SK-N-SH (cell line): ENCODE measurements around the gene FMNL2. TPM values are rescaled to one million over a fixed set of nuclear protein-coding genes. Genes with fewer than 3 reads are reported as not detected.

ENCODE experiments used
- CTCF ChIA-PET: fragments of 300-600, 350-600 bp; formaldehyde crosslinking; extraction: SDS; loops from one replicate; lab custom pipeline; 2021; lab: Yijun Ruan, JAX
- POLR2A ChIA-PET: fragments of 350-600 bp; sonication (Branson Sonifier 250); formaldehyde crosslinking; extraction: SDS; loops from one replicate; lab custom pipeline; 2020; ENCODE audit warnings: antibody characterized with exemption, inconsistent platforms; lab: Yijun Ruan, JAX
- DNase-seq: peaks from one replicate; pipeline ENCODE4 v3.0.0; 2012
- H2AFZ ChIP-seq: fragments of 200-600 bp; sonication (generic); 2 replicates; pipeline ENCODE4 v1.8.1; 2016; ENCODE audit warnings: antibody characterized with exemption, mild to moderate bottlenecking, low read depth
- H3F3A ChIP-seq: fragments of 200-600 bp; sonication (generic); replicated peaks from 2 replicates; pipeline ENCODE3; 2016; ENCODE audit warnings: antibody characterized with exemption, mild to moderate bottlenecking; ENCODE audit not compliant: insufficient read depth
- H3K27ac ChIP-seq, 2 experiments: fragments of 200-500 bp in 1 of 2; fragments of 200-600 bp in 1 of 2; sonication (Bioruptor generic) in 1 of 2; sonication (generic), shearing (Covaris generic) in 1 of 2; 2 replicates each; pipeline versions ENCODE4 v1.5.1 to v1.6.1; 2014 to 2016; ENCODE audit warnings: low read depth in 2 of 2, inconsistent platforms in 1 of 2, low read length in 1 of 2, mild to moderate bottlenecking in 1 of 2, mixed read lengths in 1 of 2
- H3K27me3 ChIP-seq: fragments of 200-600 bp; sonication (generic), shearing (Covaris generic); 2 replicates; pipeline ENCODE4 v1.6.1; 2016; ENCODE audit warnings: mixed run types; ENCODE audit not compliant: insufficient read depth
- H3K36me3 ChIP-seq, 2 experiments: fragments of 200-500 bp in 1 of 2; fragments of 200-600 bp in 1 of 2; sonication (Bioruptor generic) in 1 of 2; sonication (generic) in 1 of 2; replicated peaks in 1 of 2; 2 replicates each; pipeline versions ENCODE3 to v1.5.1; 2014 to 2016; ENCODE audit warnings: low read length in 1 of 2, mild to moderate bottlenecking in 1 of 2; ENCODE audit not compliant: insufficient read depth in 2 of 2, control insufficient read depth in 1 of 2
- H3K4me1 ChIP-seq, 2 experiments: fragments of 200-500 bp in 1 of 2; fragments of 200-600 bp in 1 of 2; sonication (Bioruptor generic) in 1 of 2; sonication (generic), shearing (Covaris generic) in 1 of 2; 2 replicates each; pipeline versions ENCODE4 v1.5.1 to v1.6.1; 2014 to 2016; ENCODE audit warnings: low read depth in 1 of 2, low read length in 1 of 2, mixed run types in 1 of 2; ENCODE audit not compliant: insufficient read depth in 2 of 2, control insufficient read depth in 1 of 2
- H3K4me2 ChIP-seq: fragments of 200-600 bp; sonication (generic), shearing (Covaris generic); 2 replicates; pipeline ENCODE4 v1.6.1; 2017; ENCODE audit warnings: mixed run types
- H3K4me3 ChIP-seq, 2 experiments: fragments of 200-500 bp in 1 of 2; fragments of 200-600 bp in 1 of 2; sonication (Bioruptor generic) in 1 of 2; sonication (generic), shearing (Covaris generic) in 1 of 2; 2 replicates each; pipeline versions ENCODE4 v1.5.1 to v1.8.1; 2014 to 2016; ENCODE audit warnings: low read depth in 2 of 2, inconsistent platforms in 1 of 2, low read length in 1 of 2, mild to moderate bottlenecking in 1 of 2, mixed read lengths in 1 of 2, moderate library complexity in 1 of 2
- H3K79me2 ChIP-seq: fragments of 200-600 bp; sonication (generic); 2 replicates; pipeline ENCODE4 v1.8.1; 2017; ENCODE audit warnings: mild to moderate bottlenecking; ENCODE audit not compliant: insufficient read depth
- H3K9ac ChIP-seq: fragments of 200-600 bp; sonication (generic); 2 replicates; pipeline ENCODE4 v1.6.1; 2017; ENCODE audit warnings: mixed run types
- H3K9me2 ChIP-seq: fragments of 200-600 bp; sonication (generic); 2 replicates; pipeline ENCODE4 v1.6.1; 2017; ENCODE audit warnings: mixed run types
- H3K9me3 ChIP-seq: fragments of 200-600 bp; sonication (generic); 2 replicates; pipeline ENCODE4 v1.6.1; 2017; ENCODE audit warnings: mixed run types, mild to moderate bottlenecking, moderate library complexity
- H4K20me1 ChIP-seq: fragments of 200-600 bp; sonication (generic); 2 replicates; pipeline ENCODE4 v1.6.1; 2017; ENCODE audit warnings: mild to moderate bottlenecking, mixed run types; ENCODE audit not compliant: insufficient read depth
- ELF1 ChIP-seq: IDR thresholded peaks from 2 replicates; pipeline ENCODE4 v1.4.0; 2012
- EZH2phosphoT487 ChIP-seq: fragments of 200-600 bp; sonication (generic); IDR thresholded peaks from 2 replicates; pipeline ENCODE4 v1.6.1; 2017; ENCODE audit warnings: low read depth, mixed run types, mild to moderate bottlenecking, antibody characterized with exemption, moderate library complexity, borderline replicate concordance
- FOXM1 ChIP-seq: IDR thresholded peaks from 2 replicates; pipeline ENCODE4 v1.4.0; 2012; ENCODE audit warnings: low read depth, mild to moderate bottlenecking
- GATA2 ChIP-seq: sonication (generic); formaldehyde crosslinking; IDR thresholded peaks from 2 replicates; pipeline ENCODE4 v1.5.0; 2020; ENCODE audit warnings: mild to moderate bottlenecking, missing genetic modification reagents
- IRF3 ChIP-seq: fragments of 150-350 bp; IDR thresholded peaks from 2 replicates; pipeline ENCODE4 v1.6.1; 2016; ENCODE audit warnings: mild to moderate bottlenecking, low read depth, low read length
- JUND ChIP-seq: IDR thresholded peaks from 2 replicates; pipeline ENCODE4 v1.4.0; 2012
- MEF2A ChIP-seq: IDR thresholded peaks from 2 replicates; pipeline ENCODE4 v1.4.0; 2012; ENCODE audit warnings: low read depth, borderline replicate concordance
- NFIC ChIP-seq: IDR thresholded peaks from 2 replicates; pipeline ENCODE4 v1.4.0; 2012; ENCODE audit warnings: borderline replicate concordance
- POLR2AphosphoS5 ChIP-seq: IDR thresholded peaks from 2 replicates; pipeline ENCODE4 v1.6.1; 2012; ENCODE audit warnings: low read depth, low read length
- RCOR1 ChIP-seq: fragments of 150-350 bp; IDR thresholded peaks from 2 replicates; pipeline ENCODE4 v1.6.1; 2017; ENCODE audit warnings: antibody characterized with exemption, low read length
- RXRA ChIP-seq: IDR thresholded peaks from 2 replicates; pipeline ENCODE4 v1.4.0; 2012; ENCODE audit warnings: low read depth, mild to moderate bottlenecking, borderline replicate concordance
- SIN3A ChIP-seq: IDR thresholded peaks from 2 replicates; pipeline ENCODE4 v1.6.1; 2012; ENCODE audit warnings: low read depth, mild to moderate bottlenecking, low read length, moderate library complexity, borderline replicate concordance
- SMC3 ChIP-seq: IDR thresholded peaks from 2 replicates; pipeline ENCODE4 v1.6.1; 2012; ENCODE audit warnings: low read depth, low read length, improper control_type of control experiment
- TAF1 ChIP-seq: IDR thresholded peaks from 2 replicates; pipeline ENCODE4 v1.6.1; 2012; ENCODE audit warnings: low read depth, mild to moderate bottlenecking, low read length, moderate library complexity, borderline replicate concordance
- TCF12 ChIP-seq: IDR thresholded peaks from 2 replicates; pipeline ENCODE4 v1.4.0; 2012
- USF1 ChIP-seq: IDR thresholded peaks from 2 replicates; pipeline ENCODE4 v1.4.0; 2012; ENCODE audit warnings: low read depth, borderline replicate concordance
- WGBS: methylation state at CpG from one replicate; pipeline ENCODE4 v1.1.6; 2017; ENCODE audit warnings: low lambda C conversion rate; 5-methylcytosine and 5-hydroxymethylcytosine counted together
- polyA plus RNA-seq, 3 experiments: library from polyadenylated mRNA; depleted of rRNA; stranded (reverse); fragments of >200 nt; gene quantifications; 2 replicates each; pipeline ENCODE4 v1.2.3, GENCODE V29; 2012
- TF ChIP-seq, protein P1 (sequence below): IDR thresholded peaks from 2 replicates; pipeline ENCODE4 v1.4.0; 2012; ENCODE audit warnings: low read depth, borderline replicate concordance
- TF ChIP-seq, protein P2 (sequence below): fragments of 200-600 bp; sonication (generic); IDR thresholded peaks from 2 replicates; pipeline ENCODE4 v1.6.1; 2017; ENCODE audit warnings: antibody characterized with exemption, mild to moderate bottlenecking, moderate library complexity
- TF ChIP-seq, protein P3 (sequence below): IDR thresholded peaks from 2 replicates; pipeline ENCODE4 v1.4.0; 2012; ENCODE audit warnings: low read depth

FMNL2 gene
- polyA plus RNA-seq, 1 of the 3 experiments (the other 2 are of a cell fraction) = 14.5 TPM

GRCh38 chr2:152559008-152559407 is 224.0 kb downstream of the FMNL2 start:
- no peaks in the 10 kb centered on the region for H3K9me3 ChIP-seq

More at GRCh38 chr2:152559008-152559407, 224.0 kb downstream of the FMNL2 start:
- Histone ChIP-seq H3K27me3 (no peaks in the 10 kb centered on the region), H3K79me2 (no peaks in the 10 kb centered on the region), H3K9ac (no peak overlapping the region), H3K4me1 (peaks cover 2 to 21% of the 10 kb centered on the region in 2 experiments), H3K4me3 (no peak overlapping the region), H3K9me2 (no peaks in the 10 kb centered on the region), H3K36me3 (no peaks in the 10 kb centered on the region), H4K20me1 (no peaks in the 10 kb centered on the region), H3F3A (peaks cover 8% of the 10 kb centered on the region), H3K4me2 (no peak overlapping the region), H2AFZ (no peak overlapping the region), H3K27ac (no peak overlapping the region)
- TF ChIP-seq TAF1 (no peak), FOXM1 (no peak), SMC3 (no peak), RCOR1 (no peak), JUND (no peak), ELF1 (no peak), NFIC (no peak), IRF3 (no peak), EZH2phosphoT487 (no peak), GATA2 (CRISPR knock-in tag) (no peak), SIN3A (no peak), POLR2AphosphoS5 (no peak), USF1 (no peak), MEF2A (no peak), RXRA (no peak), TCF12 (no peak)
- TF ChIP-seq, protein P1, sequence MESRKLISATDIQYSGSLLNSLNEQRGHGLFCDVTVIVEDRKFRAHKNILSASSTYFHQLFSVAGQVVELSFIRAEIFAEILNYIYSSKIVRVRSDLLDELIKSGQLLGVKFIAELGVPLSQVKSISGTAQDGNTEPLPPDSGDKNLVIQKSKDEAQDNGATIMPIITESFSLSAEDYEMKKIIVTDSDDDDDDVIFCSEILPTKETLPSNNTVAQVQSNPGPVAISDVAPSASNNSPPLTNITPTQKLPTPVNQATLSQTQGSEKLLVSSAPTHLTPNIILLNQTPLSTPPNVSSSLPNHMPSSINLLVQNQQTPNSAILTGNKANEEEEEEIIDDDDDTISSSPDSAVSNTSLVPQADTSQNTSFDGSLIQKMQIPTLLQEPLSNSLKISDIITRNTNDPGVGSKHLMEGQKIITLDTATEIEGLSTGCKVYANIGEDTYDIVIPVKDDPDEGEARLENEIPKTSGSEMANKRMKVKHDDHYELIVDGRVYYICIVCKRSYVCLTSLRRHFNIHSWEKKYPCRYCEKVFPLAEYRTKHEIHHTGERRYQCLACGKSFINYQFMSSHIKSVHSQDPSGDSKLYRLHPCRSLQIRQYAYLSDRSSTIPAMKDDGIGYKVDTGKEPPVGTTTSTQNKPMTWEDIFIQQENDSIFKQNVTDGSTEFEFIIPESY = no peak
- TF ChIP-seq, protein P2, sequence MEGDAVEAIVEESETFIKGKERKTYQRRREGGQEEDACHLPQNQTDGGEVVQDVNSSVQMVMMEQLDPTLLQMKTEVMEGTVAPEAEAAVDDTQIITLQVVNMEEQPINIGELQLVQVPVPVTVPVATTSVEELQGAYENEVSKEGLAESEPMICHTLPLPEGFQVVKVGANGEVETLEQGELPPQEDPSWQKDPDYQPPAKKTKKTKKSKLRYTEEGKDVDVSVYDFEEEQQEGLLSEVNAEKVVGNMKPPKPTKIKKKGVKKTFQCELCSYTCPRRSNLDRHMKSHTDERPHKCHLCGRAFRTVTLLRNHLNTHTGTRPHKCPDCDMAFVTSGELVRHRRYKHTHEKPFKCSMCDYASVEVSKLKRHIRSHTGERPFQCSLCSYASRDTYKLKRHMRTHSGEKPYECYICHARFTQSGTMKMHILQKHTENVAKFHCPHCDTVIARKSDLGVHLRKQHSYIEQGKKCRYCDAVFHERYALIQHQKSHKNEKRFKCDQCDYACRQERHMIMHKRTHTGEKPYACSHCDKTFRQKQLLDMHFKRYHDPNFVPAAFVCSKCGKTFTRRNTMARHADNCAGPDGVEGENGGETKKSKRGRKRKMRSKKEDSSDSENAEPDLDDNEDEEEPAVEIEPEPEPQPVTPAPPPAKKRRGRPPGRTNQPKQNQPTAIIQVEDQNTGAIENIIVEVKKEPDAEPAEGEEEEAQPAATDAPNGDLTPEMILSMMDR = no peak
- TF ChIP-seq, protein P3, sequence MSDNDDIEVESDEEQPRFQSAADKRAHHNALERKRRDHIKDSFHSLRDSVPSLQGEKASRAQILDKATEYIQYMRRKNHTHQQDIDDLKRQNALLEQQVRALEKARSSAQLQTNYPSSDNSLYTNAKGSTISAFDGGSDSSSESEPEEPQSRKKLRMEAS = no peak
- CTCF ChIA-PET = no interaction called here
- WGBS = 96% methylated on average over 4 of the region's 4 CpGs
- POLR2A ChIA-PET = no interaction called here
- DNase-seq = no peak
